Liver (tissue), 9 donors: ENCODE data around the gene E2F3. TPM values are rescaled to one million over a fixed set of nuclear protein-coding genes. Genes with fewer than 3 reads are reported as not detected.
A peak's percentile ranks its signal among the peaks of the same experiment; 100 is the strongest.

Experiments used
- DNase-seq: peaks from one replicate; pipeline ENCODE4 v3.0.0-alpha.2; 2017; ENCODE audit warnings: low spot score
- H3K27ac ChIP-seq, 2 donors: one replicate each; pipeline ENCODE4 v1.7.0; 2013; ENCODE audit warnings: inconsistent platforms in 2 of 2, low read length in 2 of 2, control low read depth in 1 of 2, low read depth in 1 of 2, mild to moderate bottlenecking in 1 of 2
- H3K27me3 ChIP-seq, 4 donors: one replicate each; pipeline versions ENCODE4 v1.6.1 to v1.7.0; 2013; ENCODE audit warnings: low read length in 3 of 4, inconsistent platforms in 1 of 4, mild to moderate bottlenecking in 1 of 4, moderate library complexity in 1 of 4; ENCODE audit not compliant: control insufficient read depth in 4 of 4, insufficient read depth in 4 of 4
- H3K36me3 ChIP-seq, 4 donors: one replicate each; pipeline versions ENCODE4 v1.6.1 to v1.7.0; 2013; ENCODE audit warnings: low read length in 3 of 4, mild to moderate bottlenecking in 3 of 4, low read depth in 1 of 4, moderate library complexity in 1 of 4; ENCODE audit not compliant: control insufficient read depth in 4 of 4, insufficient read depth in 3 of 4
- H3K4me1 ChIP-seq, 4 donors: one replicate each; pipeline versions ENCODE4 v1.6.1 to v1.7.0; 2013; ENCODE audit warnings: low read length in 3 of 4, mild to moderate bottlenecking in 3 of 4, moderate library complexity in 1 of 4; ENCODE audit not compliant: control insufficient read depth in 4 of 4, insufficient read depth in 4 of 4
- H3K4me3 ChIP-seq, 3 donors: one replicate each; pipeline versions ENCODE4 v1.6.1 to v1.7.0; 2013; ENCODE audit warnings: low read length in 3 of 3, control low read depth in 1 of 3, low read depth in 1 of 3, mild to moderate bottlenecking in 1 of 3
- H3K9ac ChIP-seq, 2 donors: one replicate each; pipeline ENCODE4 v1.7.0; 2013; ENCODE audit warnings: low read length in 2 of 2, mild to moderate bottlenecking in 2 of 2, moderate library complexity in 2 of 2, control low read depth in 1 of 2, low read depth in 1 of 2
- H3K9me3 ChIP-seq, 4 donors: one replicate each; pipeline versions ENCODE4 v1.6.1 to v1.7.0; 2013; ENCODE audit warnings: low read length in 3 of 4; ENCODE audit not compliant: control insufficient read depth in 4 of 4
- EGR1 ChIP-seq, 2 donors: IDR thresholded peaks; 2 replicates each; pipeline ENCODE4 v1.6.1; 2016 to 2018; ENCODE audit warnings: antibody characterized with exemption in 2 of 2, low read depth in 2 of 2
- FOXA1 ChIP-seq: IDR thresholded peaks from 2 replicates; pipeline ENCODE4 v1.6.1; 2016; ENCODE audit warnings: antibody characterized with exemption
- FOXA2 ChIP-seq: IDR thresholded peaks from 2 replicates; pipeline ENCODE4 v1.6.1; 2016; ENCODE audit warnings: antibody characterized with exemption
- GABPA ChIP-seq, 2 donors: IDR thresholded peaks in 1 of 2; conservative IDR thresholded peaks in 1 of 2; 2 replicates each; pipeline ENCODE4 v1.6.1; 2016; ENCODE audit warnings: antibody characterized with exemption in 2 of 2, mild to moderate bottlenecking in 1 of 2, moderate library complexity in 1 of 2
- HNF4A ChIP-seq, 2 donors: conservative IDR thresholded peaks; 2 replicates each; pipeline ENCODE4 v1.6.1; 2016; ENCODE audit warnings: antibody characterized with exemption in 2 of 2, mild to moderate bottlenecking in 2 of 2
- HNF4G ChIP-seq: IDR thresholded peaks from 2 replicates; pipeline ENCODE4 v1.6.1; 2016; ENCODE audit warnings: antibody characterized with exemption
- JUND ChIP-seq, 2 donors: IDR thresholded peaks; 2 replicates each; pipeline ENCODE4 v1.6.1; 2016; ENCODE audit warnings: antibody characterized with exemption in 2 of 2
- NR2F2 ChIP-seq: IDR thresholded peaks from 2 replicates; pipeline ENCODE4 v1.6.1; 2016; ENCODE audit warnings: antibody characterized with exemption
- RAD21 ChIP-seq, 2 donors: IDR thresholded peaks; 2 replicates each; pipeline ENCODE4 v1.6.1; 2016; ENCODE audit warnings: antibody characterized with exemption in 2 of 2, mild to moderate bottlenecking in 2 of 2
- RXRA ChIP-seq, 2 donors: IDR thresholded peaks; 2 replicates each; pipeline ENCODE4 v1.6.1; 2017 to 2018; ENCODE audit warnings: antibody characterized with exemption in 2 of 2, mild to moderate bottlenecking in 1 of 2
- SP1 ChIP-seq: IDR thresholded peaks from 2 replicates; pipeline ENCODE4 v1.6.1; 2018; ENCODE audit warnings: antibody characterized with exemption, mild to moderate bottlenecking
- TAF1 ChIP-seq: conservative IDR thresholded peaks from 2 replicates; pipeline ENCODE4 v1.6.1; 2016; ENCODE audit warnings: antibody characterized with exemption, mild to moderate bottlenecking
- YY1 ChIP-seq: IDR thresholded peaks from 2 replicates; pipeline ENCODE4 v1.6.1; 2016; ENCODE audit warnings: antibody characterized with exemption, mild to moderate bottlenecking
- WGBS: extraction: QIAGEN DNeasy Blood & Tissue Kit; methylation state at CpG from one replicate; pipeline ENCODE4 v1.1.7; 2013; 5-methylcytosine and 5-hydroxymethylcytosine counted together
- polyA plus RNA-seq, 2 donors: library from polyadenylated mRNA; stranded (reverse) in 1 of 2; unstranded in 1 of 2; fragments of 200-250 nt in 1 of 2; fragments of >200 nt in 1 of 2; fragmentation: Nextera tagmentation in 1 of 2; extraction: Ambion mirVana in 1 of 2; gene quantifications; one replicate each; pipeline versions ENCODE4 v1.2.1 to v1.2.3, GENCODE V29; 2013 to 2015
- total RNA-seq, 2 donors: library from RNA; depleted of rRNA; stranded (reverse); fragments of >200 nt; gene quantifications; one replicate each; pipeline ENCODE4 v1.2.3, GENCODE V29; 2014
- TF ChIP-seq, protein P1 (sequence below): IDR thresholded peaks from 2 replicates; pipeline ENCODE4 v1.6.1; 2016; ENCODE audit warnings: antibody characterized with exemption
- TF ChIP-seq, protein P2 (sequence below): IDR thresholded peaks from 2 replicates; pipeline ENCODE4 v1.6.1; 2016; ENCODE audit warnings: antibody characterized with exemption
- TF ChIP-seq, protein P3 (sequence below): fragments of 150-350 bp; IDR thresholded peaks from 2 replicates; pipeline ENCODE4 v1.5.1; 2017; ENCODE audit warnings: improper control_type of control experiment, low read depth, low read length; ENCODE audit not compliant: missing input control
- TF ChIP-seq, protein P4 (sequence below): IDR thresholded peaks from 2 replicates; pipeline ENCODE4 v1.6.1; 2016; ENCODE audit warnings: antibody characterized with exemption
- donor health status: healthy.
- donor health status: healthy.
- donor health status: healthy.
- donor health status: healthy.
- donor health status: healthy.

Gene E2F3
- total and polyA plus RNA-seq, 4 donors = 1.4 to 5.0 (median 1.9) TPM

DNA sequence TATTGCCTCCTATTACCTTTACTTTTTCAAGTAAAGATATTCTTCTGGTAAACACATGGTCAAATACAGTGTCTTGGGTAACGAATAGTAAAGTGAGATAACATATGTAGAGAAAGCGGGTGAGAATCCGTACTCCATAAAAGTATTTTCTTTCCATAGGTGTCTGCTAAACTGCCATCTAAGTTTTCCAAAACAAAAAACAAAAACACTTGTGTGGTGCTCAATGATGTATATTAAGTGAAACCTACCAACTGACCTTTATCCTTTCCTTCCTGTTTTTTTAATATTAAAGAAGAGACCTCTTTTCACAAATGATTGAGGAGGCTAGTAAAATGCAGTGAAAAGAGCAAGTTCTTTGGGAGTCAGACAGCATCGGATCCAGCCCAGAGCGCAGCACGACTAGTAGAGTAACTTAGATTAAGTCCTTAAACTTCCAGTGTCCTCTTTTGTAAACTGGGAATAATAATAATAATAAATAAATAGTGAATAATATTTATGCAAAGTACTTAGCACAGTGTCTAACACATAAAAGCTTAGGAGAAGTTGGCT, 132.1 kb downstream of the E2F3 start:
- TF ChIP-seq HNF4A (conservative IDR thresholded peaks at IDR 0.05) (no peak), JUND (IDR thresholded peaks at IDR 0.05) (no peak), NR2F2 (no peak), SP1 (no peak), EGR1 (IDR thresholded peaks at IDR 0.05; ENCODE audit: low read depth in 2 of 2) (no peak), RAD21 (IDR thresholded peaks at IDR 0.05) (no peak), TAF1 (no peak), HNF4G (no peak), FOXA2 (no peak), YY1 (no peak), FOXA1 (no peak)
- TF ChIP-seq, protein P1, sequence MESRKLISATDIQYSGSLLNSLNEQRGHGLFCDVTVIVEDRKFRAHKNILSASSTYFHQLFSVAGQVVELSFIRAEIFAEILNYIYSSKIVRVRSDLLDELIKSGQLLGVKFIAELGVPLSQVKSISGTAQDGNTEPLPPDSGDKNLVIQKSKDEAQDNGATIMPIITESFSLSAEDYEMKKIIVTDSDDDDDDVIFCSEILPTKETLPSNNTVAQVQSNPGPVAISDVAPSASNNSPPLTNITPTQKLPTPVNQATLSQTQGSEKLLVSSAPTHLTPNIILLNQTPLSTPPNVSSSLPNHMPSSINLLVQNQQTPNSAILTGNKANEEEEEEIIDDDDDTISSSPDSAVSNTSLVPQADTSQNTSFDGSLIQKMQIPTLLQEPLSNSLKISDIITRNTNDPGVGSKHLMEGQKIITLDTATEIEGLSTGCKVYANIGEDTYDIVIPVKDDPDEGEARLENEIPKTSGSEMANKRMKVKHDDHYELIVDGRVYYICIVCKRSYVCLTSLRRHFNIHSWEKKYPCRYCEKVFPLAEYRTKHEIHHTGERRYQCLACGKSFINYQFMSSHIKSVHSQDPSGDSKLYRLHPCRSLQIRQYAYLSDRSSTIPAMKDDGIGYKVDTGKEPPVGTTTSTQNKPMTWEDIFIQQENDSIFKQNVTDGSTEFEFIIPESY = no peak
- TF ChIP-seq, protein P2, sequence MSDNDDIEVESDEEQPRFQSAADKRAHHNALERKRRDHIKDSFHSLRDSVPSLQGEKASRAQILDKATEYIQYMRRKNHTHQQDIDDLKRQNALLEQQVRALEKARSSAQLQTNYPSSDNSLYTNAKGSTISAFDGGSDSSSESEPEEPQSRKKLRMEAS = no peak
- TF ChIP-seq, protein P3, sequence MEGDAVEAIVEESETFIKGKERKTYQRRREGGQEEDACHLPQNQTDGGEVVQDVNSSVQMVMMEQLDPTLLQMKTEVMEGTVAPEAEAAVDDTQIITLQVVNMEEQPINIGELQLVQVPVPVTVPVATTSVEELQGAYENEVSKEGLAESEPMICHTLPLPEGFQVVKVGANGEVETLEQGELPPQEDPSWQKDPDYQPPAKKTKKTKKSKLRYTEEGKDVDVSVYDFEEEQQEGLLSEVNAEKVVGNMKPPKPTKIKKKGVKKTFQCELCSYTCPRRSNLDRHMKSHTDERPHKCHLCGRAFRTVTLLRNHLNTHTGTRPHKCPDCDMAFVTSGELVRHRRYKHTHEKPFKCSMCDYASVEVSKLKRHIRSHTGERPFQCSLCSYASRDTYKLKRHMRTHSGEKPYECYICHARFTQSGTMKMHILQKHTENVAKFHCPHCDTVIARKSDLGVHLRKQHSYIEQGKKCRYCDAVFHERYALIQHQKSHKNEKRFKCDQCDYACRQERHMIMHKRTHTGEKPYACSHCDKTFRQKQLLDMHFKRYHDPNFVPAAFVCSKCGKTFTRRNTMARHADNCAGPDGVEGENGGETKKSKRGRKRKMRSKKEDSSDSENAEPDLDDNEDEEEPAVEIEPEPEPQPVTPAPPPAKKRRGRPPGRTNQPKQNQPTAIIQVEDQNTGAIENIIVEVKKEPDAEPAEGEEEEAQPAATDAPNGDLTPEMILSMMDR = no peak
- Histone ChIP-seq H3K4me1 (peaks cover 5 to 13% (median 11%) of the 10 kb centered on the region in 4 donors), H3K4me3 (peak overlapping the region; percentile 96 to 99 (median 97)), H3K36me3 (no peaks in the 10 kb centered on the region), H3K9ac (peak overlapping the region; percentile 31 to 58), H3K9me3 (no peaks in the 10 kb centered on the region), H3K27ac (peak overlapping the region in 1 of 2 donors; percentile 85), H3K27me3 (no peaks in the 10 kb centered on the region)
- DNase-seq = no peak
- 49% methylated on average over 6 of the region's 6 CpGs for WGBS

DNA sequence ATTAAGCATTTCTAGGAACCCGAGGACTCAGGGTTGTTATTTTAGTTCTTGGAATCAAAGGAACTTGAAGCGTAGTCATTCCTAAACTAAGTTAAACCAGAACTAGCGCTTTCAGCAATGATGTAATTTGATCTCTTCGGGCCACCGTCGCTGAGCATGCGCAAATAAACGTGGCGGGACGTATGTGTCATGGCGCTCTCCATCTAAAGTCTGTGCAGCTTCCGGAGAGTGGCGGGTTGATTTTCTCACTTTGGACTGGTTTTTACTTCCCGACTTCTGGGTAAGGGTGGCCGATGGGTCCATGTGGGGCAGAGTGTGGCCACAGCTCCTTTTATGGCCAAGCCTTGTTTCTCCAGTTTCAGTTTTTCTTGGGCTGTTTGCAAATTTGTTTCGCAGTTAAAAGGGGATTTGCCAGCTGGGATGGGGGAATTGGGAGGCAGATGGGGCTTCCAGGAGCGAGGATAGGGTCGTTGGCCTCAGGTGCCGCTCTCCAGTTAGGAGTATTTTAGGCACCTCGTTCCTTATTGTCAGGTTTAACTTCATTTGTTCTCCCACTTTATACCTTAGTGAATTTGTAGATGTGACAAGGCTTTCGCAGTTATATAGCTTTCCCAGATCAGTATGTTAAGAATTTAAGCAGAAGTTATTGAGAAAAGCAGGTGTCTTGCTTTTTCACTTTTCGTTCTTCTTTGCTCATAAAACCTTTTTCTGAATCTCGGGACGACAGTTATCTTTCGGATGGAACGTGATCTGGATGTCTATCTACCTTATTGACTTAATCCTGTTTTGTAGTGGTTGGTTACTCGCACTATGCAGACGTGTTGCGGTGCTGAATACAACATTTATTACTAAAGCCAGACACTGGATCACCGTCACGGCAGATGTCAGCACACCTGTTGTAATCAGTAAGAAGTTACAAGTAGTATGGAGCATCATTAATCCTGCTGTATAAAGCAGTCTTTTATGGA, 132.9 kb downstream of the E2F3 start, which contains the start of gene CDKAL1:
Gene CDKAL1 (plus strand): TSS at position 163 of the 968 bp plus-strand sequence. CDS start 11,894 bp downstream, outside the sequence.
- H3K9ac ChIP-seq = peak within 1 kb of the TSS; percentile 31 to 96
- peak; percentile 92 for DNase-seq
- H3K36me3 ChIP-seq = no peaks in the 10 kb centered on the region
- peak within 1 kb of the TSS; percentile 85 to 90 for H3K27ac ChIP-seq
- peaks cover 5 to 13% (median 11%) of the 10 kb centered on the region in 4 donors for H3K4me1 ChIP-seq
- no peaks in the 10 kb centered on the region for H3K27me3 ChIP-seq
- H3K4me3 ChIP-seq = peak within 1 kb of the TSS; percentile 96 to 99 (median 97)
- H3K9me3 ChIP-seq = no peaks in the 10 kb centered on the region
- under 1% methylated on average over 31 of the region's 31 CpGs for WGBS
- TF ChIP-seq NR2F2 (no peak), GABPA (IDR thresholded peaks at IDR 0.05 in 1 of 2, conservative IDR thresholded peaks at IDR 0.05 in 1 of 2) (peak in 1 of 2 donors; percentile 77), EGR1 (IDR thresholded peaks at IDR 0.05; ENCODE audit: low read depth in 2 of 2) (peak in 1 of 2 donors; percentile 49), FOXA1 (peak; percentile 47), JUND (IDR thresholded peaks at IDR 0.05) (peak; percentile 80 to 85), RXRA (IDR thresholded peaks at IDR 0.05) (peak; percentile 14 to 43), HNF4G (no peak), SP1 (peak; percentile 33), TAF1 (peak; percentile 80), FOXA2 (peak; percentile 40), HNF4A (conservative IDR thresholded peaks at IDR 0.05) (peak; percentile 15 to 26)
- TF ChIP-seq, protein P2 = peak; percentile 64
- TF ChIP-seq, protein P4, sequence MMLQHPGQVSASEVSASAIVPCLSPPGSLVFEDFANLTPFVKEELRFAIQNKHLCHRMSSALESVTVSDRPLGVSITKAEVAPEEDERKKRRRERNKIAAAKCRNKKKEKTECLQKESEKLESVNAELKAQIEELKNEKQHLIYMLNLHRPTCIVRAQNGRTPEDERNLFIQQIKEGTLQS = peak; percentile 62
- TF ChIP-seq, protein P1 = peak; percentile 96
- TF ChIP-seq, protein P3 = no peak
